ENCODE measurements around the gene MRPL14.

GRCh38 chr6:44107017-44107416 lies 20.2 kb downstream of the MRPL14 start:
- TF ChIP-seq POLR2AphosphoS5 (IDR thresholded peaks at IDR 0.05; ENCODE audit: borderline replicate concordance, low read depth, low read length) (no peak), EZH2 (IDR thresholded peaks at IDR 0.05) (no peak), FOXP2 (optimal IDR thresholded peaks at IDR 0.05; ENCODE audit: control extremely low read depth, extremely low read length, insufficient read depth) (no peak)
